Measurements from ENCODE around the gene PLCL2.

Gene PLCL2

DNA sequence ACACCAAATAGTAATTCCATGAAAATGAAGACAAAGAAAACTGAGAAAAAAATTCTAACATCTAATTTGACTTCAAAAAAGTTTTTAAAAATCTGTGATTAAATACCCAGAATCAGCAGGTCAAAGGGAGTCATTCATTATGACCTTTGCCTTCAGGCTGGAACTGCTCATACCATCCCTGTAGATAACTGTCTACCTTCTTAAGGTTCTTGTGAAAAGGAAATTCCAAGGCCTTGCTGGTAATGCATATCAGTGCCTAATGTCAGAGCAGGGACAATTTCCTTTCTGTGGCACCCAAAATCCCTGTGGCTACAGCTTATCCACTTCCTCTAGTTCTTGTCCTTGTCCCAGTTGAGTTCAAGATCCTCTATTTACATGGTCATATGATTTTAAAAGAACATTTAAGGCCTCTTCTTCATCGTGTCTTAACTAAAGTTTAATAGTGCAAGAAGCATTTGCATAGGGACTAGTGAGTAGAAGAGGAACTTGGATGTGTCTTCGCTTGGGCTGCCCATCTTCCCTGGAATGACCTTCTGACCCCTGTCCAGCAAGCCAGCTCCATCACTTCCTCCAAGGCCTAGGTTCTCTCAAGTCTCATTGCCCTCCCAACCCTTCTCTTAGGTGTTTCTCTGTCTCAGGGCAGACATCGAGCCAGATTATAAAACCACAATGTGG lies 8.7 kb upstream of the PLCL2 start:
- no peak for DNase-seq (ENCODE audit: extremely low read depth, low read depth)
- H3K4me3 ChIP-seq (replicated peaks; ENCODE audit: low read depth, low read length) = no peak overlapping the region
- TF ChIP-seq, protein P1, sequence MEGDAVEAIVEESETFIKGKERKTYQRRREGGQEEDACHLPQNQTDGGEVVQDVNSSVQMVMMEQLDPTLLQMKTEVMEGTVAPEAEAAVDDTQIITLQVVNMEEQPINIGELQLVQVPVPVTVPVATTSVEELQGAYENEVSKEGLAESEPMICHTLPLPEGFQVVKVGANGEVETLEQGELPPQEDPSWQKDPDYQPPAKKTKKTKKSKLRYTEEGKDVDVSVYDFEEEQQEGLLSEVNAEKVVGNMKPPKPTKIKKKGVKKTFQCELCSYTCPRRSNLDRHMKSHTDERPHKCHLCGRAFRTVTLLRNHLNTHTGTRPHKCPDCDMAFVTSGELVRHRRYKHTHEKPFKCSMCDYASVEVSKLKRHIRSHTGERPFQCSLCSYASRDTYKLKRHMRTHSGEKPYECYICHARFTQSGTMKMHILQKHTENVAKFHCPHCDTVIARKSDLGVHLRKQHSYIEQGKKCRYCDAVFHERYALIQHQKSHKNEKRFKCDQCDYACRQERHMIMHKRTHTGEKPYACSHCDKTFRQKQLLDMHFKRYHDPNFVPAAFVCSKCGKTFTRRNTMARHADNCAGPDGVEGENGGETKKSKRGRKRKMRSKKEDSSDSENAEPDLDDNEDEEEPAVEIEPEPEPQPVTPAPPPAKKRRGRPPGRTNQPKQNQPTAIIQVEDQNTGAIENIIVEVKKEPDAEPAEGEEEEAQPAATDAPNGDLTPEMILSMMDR (IDR thresholded peaks at IDR 0.05; ENCODE audit: low read depth, low read length, missing control alignments) = no peak

DNA sequence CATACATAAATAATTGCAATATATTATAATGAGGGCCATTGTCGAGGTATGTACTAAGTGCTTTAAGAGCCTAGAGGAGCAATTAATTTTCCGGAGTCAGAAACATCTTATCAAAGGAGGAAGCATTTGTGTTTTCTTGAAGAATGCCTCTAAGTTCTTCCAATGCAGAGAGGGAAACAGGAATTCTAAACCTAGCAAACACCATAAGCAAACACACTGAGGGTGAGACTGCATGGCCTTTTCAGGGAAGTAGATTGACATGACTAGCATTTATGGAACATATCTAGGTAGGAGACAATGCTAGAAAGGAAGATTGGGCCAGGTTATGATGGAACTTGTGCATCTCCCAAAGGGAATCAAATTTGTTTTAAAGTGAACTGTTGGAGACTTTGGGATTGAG lies 7.2 kb upstream of the PLCL2 start:
- no peak overlapping the region for H3K4me3 ChIP-seq (replicated peaks; ENCODE audit: low read depth, low read length)
- TF ChIP-seq, protein P1 (IDR thresholded peaks at IDR 0.05; ENCODE audit: low read depth, low read length, missing control alignments) = no peak
- DNase-seq (ENCODE audit: extremely low read depth, low read depth) = no peak

DNA sequence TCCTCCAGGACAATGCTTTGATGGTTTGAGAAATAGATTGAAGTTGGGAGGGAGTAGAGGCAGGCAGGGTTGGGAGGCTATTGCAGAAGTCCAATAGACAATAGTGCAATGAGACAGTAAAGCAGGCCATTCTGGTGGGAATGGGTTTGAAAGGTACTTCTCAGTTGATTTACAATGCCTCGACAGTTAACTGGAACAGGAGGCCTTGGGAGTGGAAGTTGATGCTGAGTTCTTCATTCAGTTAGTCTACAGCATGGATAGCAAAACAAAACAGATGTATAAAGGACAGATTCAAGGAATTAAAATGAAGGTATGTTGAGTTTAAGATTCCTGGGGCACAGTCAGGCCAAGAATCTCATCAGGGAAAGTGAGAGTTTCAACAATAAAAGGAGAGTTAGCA lies 6.8 kb upstream of the PLCL2 start:
- TF ChIP-seq, protein P1 (IDR thresholded peaks at IDR 0.05; ENCODE audit: low read depth, low read length, missing control alignments) = no peak
- no peak overlapping the region for H3K4me3 ChIP-seq (replicated peaks; ENCODE audit: low read depth, low read length)
- DNase-seq (ENCODE audit: extremely low read depth, low read depth) = no peak

DNA sequence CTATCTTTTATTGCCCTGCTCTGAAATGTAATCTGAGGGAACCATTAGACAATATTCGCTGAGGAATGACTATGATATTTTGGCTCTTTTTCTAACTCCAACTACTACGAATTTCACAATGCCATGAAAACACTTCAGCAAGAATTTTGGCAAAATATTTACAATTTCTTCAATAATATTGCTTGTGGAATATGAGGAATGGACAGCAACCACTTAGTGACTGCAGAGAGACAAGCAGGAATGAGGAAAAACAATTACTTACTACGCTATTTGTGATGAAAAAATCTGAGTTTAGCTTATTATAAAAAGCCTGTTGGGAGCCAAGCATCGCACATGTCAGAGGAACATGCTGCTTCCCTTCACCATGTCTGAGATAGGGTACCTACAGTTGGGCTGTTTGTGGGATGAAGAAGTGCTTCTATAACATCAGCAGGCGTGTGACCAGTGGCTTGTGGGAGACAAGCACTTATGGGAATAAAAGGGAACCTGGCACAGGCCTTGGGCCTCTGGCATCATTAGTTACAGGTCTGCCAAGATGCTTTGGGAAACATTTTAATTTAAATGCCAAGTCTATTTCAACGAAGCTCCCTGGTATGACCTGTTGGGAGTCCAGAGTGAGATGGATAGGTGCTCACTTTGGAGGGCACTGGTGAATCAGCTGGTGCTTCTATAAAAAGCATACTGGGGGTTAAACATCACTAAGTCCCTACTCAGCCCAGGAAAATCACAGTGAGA lies 2.7 kb upstream of the PLCL2 start:
- H3K4me3 ChIP-seq (replicated peaks; ENCODE audit: low read depth, low read length) = no peak overlapping the region
- TF ChIP-seq, protein P1 (IDR thresholded peaks at IDR 0.05; ENCODE audit: low read depth, low read length, missing control alignments) = no peak
- no peak for DNase-seq (ENCODE audit: extremely low read depth, low read depth)

DNA sequence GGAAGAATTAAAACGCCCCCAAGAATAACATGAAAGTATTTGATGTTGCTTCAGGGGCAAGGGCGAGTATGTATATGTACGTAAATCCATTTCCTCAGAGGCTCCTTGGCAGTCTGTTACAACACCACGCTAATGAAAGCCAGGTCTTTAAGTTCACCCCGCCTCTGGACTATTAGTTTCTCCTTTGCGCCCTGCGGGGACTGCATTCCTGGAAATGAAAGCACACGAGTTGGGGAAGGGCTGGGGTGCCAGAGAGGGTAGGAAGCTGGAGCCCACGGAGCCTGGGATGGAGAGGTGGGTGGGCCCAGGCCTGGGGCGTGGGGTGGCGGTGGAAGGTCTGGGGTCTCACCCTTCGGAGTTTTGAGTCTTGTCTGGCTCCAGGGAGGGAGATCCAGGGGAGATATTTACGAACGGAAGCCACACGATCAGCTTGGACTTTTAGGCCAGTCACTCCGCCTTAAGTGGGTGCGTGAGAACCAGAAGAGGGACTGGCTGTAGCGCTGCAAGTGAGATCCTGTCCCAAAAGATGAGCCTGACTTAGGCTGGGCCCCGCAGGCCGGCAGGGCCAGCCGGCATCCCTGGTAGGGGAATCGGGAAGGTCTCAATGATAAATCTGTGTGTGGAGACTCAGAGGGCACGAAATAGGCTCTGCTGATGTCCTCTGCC lies 1.6 kb upstream of the PLCL2 start:
- DNase-seq (ENCODE audit: extremely low read depth, low read depth) = no peak
- peak overlapping the region; percentile 88 for H3K4me3 ChIP-seq (replicated peaks; ENCODE audit: low read depth, low read length)
- TF ChIP-seq, protein P1 (IDR thresholded peaks at IDR 0.05; ENCODE audit: low read depth, low read length, missing control alignments) = no peak

DNA sequence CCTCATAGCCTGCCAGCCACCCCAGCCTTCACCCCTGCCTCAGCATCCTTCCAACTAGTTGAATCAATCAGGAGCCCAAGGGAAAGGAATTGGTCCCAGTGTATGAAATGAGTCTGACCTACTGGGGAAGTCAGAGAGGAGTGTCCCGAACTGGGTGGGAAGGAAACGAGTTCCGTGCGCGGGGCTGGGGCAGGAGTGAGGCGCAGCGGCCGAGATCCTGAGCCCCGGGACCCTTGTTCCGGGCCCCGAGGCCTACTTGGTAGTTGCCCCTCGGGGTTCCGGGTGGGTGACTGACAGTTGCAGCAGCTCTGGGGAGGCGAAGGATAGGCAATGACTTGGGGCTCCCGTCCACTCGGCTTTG lies 1.1 kb upstream of the PLCL2 start:
- H3K4me3 ChIP-seq (replicated peaks; ENCODE audit: low read depth, low read length) = peak overlapping the region; percentile 88
- TF ChIP-seq, protein P1 (IDR thresholded peaks at IDR 0.05; ENCODE audit: low read depth, low read length, missing control alignments) = no peak
- DNase-seq (ENCODE audit: extremely low read depth, low read depth) = no peak

Data from HFF-Myc (cell line).